Activated CD4-positive, alpha-beta T cell treated with anti-CD3 and anti-CD28 coated beads, Interleukin-2, amount 50 U/mL, for 4 hours (primary cell): Measurements from ENCODE around the gene STEAP2.
A peak's percentile ranks its signal among the peaks of the same experiment; 100 is the strongest.
"Not testable (repeated sequence)": the region's sequence is repeated elsewhere in the genome, so short reads cannot be mapped to it uniquely, and the experiment has no call there.

Experiments
- DNase-seq, 2 experiments: peaks; one replicate each; pipeline ENCODE4 v3.0.0-alpha.2; 2020

Gene STEAP2

GRCh38 chr7:90238583-90238982 is 27.0 kb downstream of the STEAP2 start:
- DNase-seq: no peak

- no peak for DNase-seq
Measured at GRCh38 chr7:90239050-90239449, 27.5 kb downstream of the STEAP2 start.

- no peak for DNase-seq
Measured at GRCh38 chr7:90239625-90240228, 28.2 kb downstream of the STEAP2 start.

GRCh38 chr7:90242369-90243168 is 31.0 kb downstream of the STEAP2 start:
- DNase-seq: no peak

GRCh38 chr7:90243556-90243955 is 32.0 kb downstream of the STEAP2 start:
- DNase-seq: no peak

GRCh38 chr7:90244565-90244908 is 33.0 kb downstream of the STEAP2 start:
- DNase-seq: no peak

- peak; percentile 79 to 82 for DNase-seq
Measured at GRCh38 chr7:90244909-90245851, 33.6 kb downstream of the STEAP2 start, which contains the start of gene CFAP69. TSS of gene CFAP69 (plus strand) at chr7:90245174. CDS start at chr7:90245425, 251 bp downstream.

- no peak for DNase-seq
Measured at GRCh38 chr7:90246171-90246570, 34.6 kb downstream of the STEAP2 start.

- no peak for DNase-seq
Measured at GRCh38 chr7:90248706-90249105, 37.2 kb downstream of the STEAP2 start.

- no peak for DNase-seq
Measured at GRCh38 chr7:90250601-90251303, 39.2 kb downstream of the STEAP2 start.

GRCh38 chr7:90251304-90251635 is 39.7 kb downstream of the STEAP2 start:
- DNase-seq: no peak

- DNase-seq: not testable (repeated sequence)
Measured at GRCh38 chr7:90256011-90256410, 44.5 kb downstream of the STEAP2 start.

GRCh38 chr7:90256778-90257177 is 45.2 kb downstream of the STEAP2 start:
- DNase-seq: no peak

GRCh38 chr7:90261441-90261840 is 49.9 kb downstream of the STEAP2 start:
- no peak for DNase-seq

GRCh38 chr7:90262438-90262837 is 50.9 kb downstream of the STEAP2 start:
- DNase-seq: no peak

- DNase-seq: no peak
Measured at GRCh38 chr7:90266808-90267207, 55.3 kb downstream of the STEAP2 start.

- DNase-seq: no peak
Measured at GRCh38 chr7:90267263-90267858, 55.8 kb downstream of the STEAP2 start.

GRCh38 chr7:90269163-90269562 is 57.6 kb downstream of the STEAP2 start:
- DNase-seq: no peak

GRCh38 chr7:90270431-90271178 is 59.1 kb downstream of the STEAP2 start:
- no peak for DNase-seq

GRCh38 chr7:90271753-90272152 is 60.2 kb downstream of the STEAP2 start:
- no peak for DNase-seq

- DNase-seq: no peak
Measured at GRCh38 chr7:90272242-90272641, 60.7 kb downstream of the STEAP2 start.

GRCh38 chr7:90274161-90274560 is 62.6 kb downstream of the STEAP2 start:
- no peak for DNase-seq
